Measurements from ENCODE around the gene HOXA4.

- TF ChIP-seq CREB1 (IDR thresholded peaks at IDR 0.05) (no peak), CTCF (IDR thresholded peaks at IDR 0.05; ENCODE audit: control extremely low read depth in 1 of 3, insufficient read depth in 1 of 3, low read depth in 1 of 3, low read length in 3 of 3) (no peak)
Observed at GRCh38 chr7:27177795-27178320, 47.3 kb upstream of the HOXA4 start.
